ENCODE results near the gene PDCD10.

Gene PDCD10

GRCh38 chr3:167728176-167728575 is 6.5 kb downstream of the PDCD10 start:
- no peak for DNase-seq (ENCODE audit: insufficient read length, low spot score)
- FAIRE-seq: no peak
- no peak for TF ChIP-seq CTCF (IDR thresholded peaks at IDR 0.05; ENCODE audit: insufficient read depth, missing control alignments)

- DNase-seq (ENCODE audit: insufficient read length, low spot score) (no peak), FAIRE-seq (no peak)
- TF ChIP-seq CTCF (IDR thresholded peaks at IDR 0.05; ENCODE audit: insufficient read depth, missing control alignments): no peak
Measured at GRCh38 chr3:167723872-167724271, 10.8 kb downstream of the PDCD10 start.

- DNase-seq (ENCODE audit: insufficient read length, low spot score) (no peak), FAIRE-seq (no peak)
- TF ChIP-seq CTCF (IDR thresholded peaks at IDR 0.05; ENCODE audit: insufficient read depth, missing control alignments): no peak
Measured at GRCh38 chr3:167723025-167723512, 11.6 kb downstream of the PDCD10 start.

GRCh38 chr3:167718582-167718981 is 16.1 kb downstream of the PDCD10 start:
- no peak for TF ChIP-seq CTCF (IDR thresholded peaks at IDR 0.05; ENCODE audit: insufficient read depth, missing control alignments)
- DNase-seq (ENCODE audit: insufficient read length, low spot score): no peak
- no peak for FAIRE-seq

- DNase-seq (ENCODE audit: insufficient read length, low spot score) (no peak), FAIRE-seq (no peak)
- TF ChIP-seq CTCF (IDR thresholded peaks at IDR 0.05; ENCODE audit: insufficient read depth, missing control alignments): no peak
Measured at GRCh38 chr3:167716920-167717319, 17.8 kb downstream of the PDCD10 start.

GRCh38 chr3:167714871-167715270 is 19.8 kb downstream of the PDCD10 start:
- TF ChIP-seq CTCF (IDR thresholded peaks at IDR 0.05; ENCODE audit: insufficient read depth, missing control alignments): no peak
- no peak for DNase-seq (ENCODE audit: insufficient read length, low spot score)
- no peak for FAIRE-seq

GRCh38 chr3:167712445-167712844 is 22.2 kb downstream of the PDCD10 start:
- no peak for TF ChIP-seq CTCF (IDR thresholded peaks at IDR 0.05; ENCODE audit: insufficient read depth, missing control alignments)
- FAIRE-seq (no peak), DNase-seq (ENCODE audit: insufficient read length, low spot score) (no peak)

Measured in D721Med (cell line).